SK-N-SH (cell line): ENCODE data around the gene WWP2. TPM values are rescaled to one million over a fixed set of nuclear protein-coding genes. Genes with fewer than 3 reads are reported as not detected.

Source experiments
- CTCF ChIA-PET: fragments of 300-600, 350-600 bp; formaldehyde crosslinking; extraction: SDS; loops from one replicate; lab custom pipeline; 2021; lab: Yijun Ruan, JAX
- POLR2A ChIA-PET: fragments of 350-600 bp; sonication (Branson Sonifier 250); formaldehyde crosslinking; extraction: SDS; loops from one replicate; lab custom pipeline; 2020; ENCODE audit warnings: antibody characterized with exemption, inconsistent platforms; lab: Yijun Ruan, JAX
- DNase-seq: peaks from one replicate; pipeline ENCODE4 v3.0.0; 2012
- H2AFZ ChIP-seq: fragments of 200-600 bp; sonication (generic); 2 replicates; pipeline ENCODE4 v1.8.1; 2016; ENCODE audit warnings: antibody characterized with exemption, mild to moderate bottlenecking, low read depth
- H3F3A ChIP-seq: fragments of 200-600 bp; sonication (generic); replicated peaks from 2 replicates; pipeline ENCODE3; 2016; ENCODE audit warnings: antibody characterized with exemption, mild to moderate bottlenecking; ENCODE audit not compliant: insufficient read depth
- H3K27ac ChIP-seq, 2 experiments: fragments of 200-500 bp in 1 of 2; fragments of 200-600 bp in 1 of 2; sonication (Bioruptor generic) in 1 of 2; sonication (generic), shearing (Covaris generic) in 1 of 2; 2 replicates each; pipeline versions ENCODE4 v1.5.1 to v1.6.1; 2014 to 2016; ENCODE audit warnings: low read depth in 2 of 2, inconsistent platforms in 1 of 2, low read length in 1 of 2, mild to moderate bottlenecking in 1 of 2, mixed read lengths in 1 of 2
- H3K27me3 ChIP-seq: fragments of 200-600 bp; sonication (generic), shearing (Covaris generic); 2 replicates; pipeline ENCODE4 v1.6.1; 2016; ENCODE audit warnings: mixed run types; ENCODE audit not compliant: insufficient read depth
- H3K36me3 ChIP-seq, 2 experiments: fragments of 200-500 bp in 1 of 2; fragments of 200-600 bp in 1 of 2; sonication (Bioruptor generic) in 1 of 2; sonication (generic) in 1 of 2; replicated peaks in 1 of 2; 2 replicates each; pipeline versions ENCODE3 to v1.5.1; 2014 to 2016; ENCODE audit warnings: low read length in 1 of 2, mild to moderate bottlenecking in 1 of 2; ENCODE audit not compliant: insufficient read depth in 2 of 2, control insufficient read depth in 1 of 2
- H3K4me1 ChIP-seq, 2 experiments: fragments of 200-500 bp in 1 of 2; fragments of 200-600 bp in 1 of 2; sonication (Bioruptor generic) in 1 of 2; sonication (generic), shearing (Covaris generic) in 1 of 2; 2 replicates each; pipeline versions ENCODE4 v1.5.1 to v1.6.1; 2014 to 2016; ENCODE audit warnings: low read depth in 1 of 2, low read length in 1 of 2, mixed run types in 1 of 2; ENCODE audit not compliant: insufficient read depth in 2 of 2, control insufficient read depth in 1 of 2
- H3K4me2 ChIP-seq: fragments of 200-600 bp; sonication (generic), shearing (Covaris generic); 2 replicates; pipeline ENCODE4 v1.6.1; 2017; ENCODE audit warnings: mixed run types
- H3K4me3 ChIP-seq, 2 experiments: fragments of 200-500 bp in 1 of 2; fragments of 200-600 bp in 1 of 2; sonication (Bioruptor generic) in 1 of 2; sonication (generic), shearing (Covaris generic) in 1 of 2; 2 replicates each; pipeline versions ENCODE4 v1.5.1 to v1.8.1; 2014 to 2016; ENCODE audit warnings: low read depth in 2 of 2, inconsistent platforms in 1 of 2, low read length in 1 of 2, mild to moderate bottlenecking in 1 of 2, mixed read lengths in 1 of 2, moderate library complexity in 1 of 2
- H3K79me2 ChIP-seq: fragments of 200-600 bp; sonication (generic); 2 replicates; pipeline ENCODE4 v1.8.1; 2017; ENCODE audit warnings: mild to moderate bottlenecking; ENCODE audit not compliant: insufficient read depth
- H3K9ac ChIP-seq: fragments of 200-600 bp; sonication (generic); 2 replicates; pipeline ENCODE4 v1.6.1; 2017; ENCODE audit warnings: mixed run types
- H3K9me2 ChIP-seq: fragments of 200-600 bp; sonication (generic); 2 replicates; pipeline ENCODE4 v1.6.1; 2017; ENCODE audit warnings: mixed run types
- H3K9me3 ChIP-seq: fragments of 200-600 bp; sonication (generic); 2 replicates; pipeline ENCODE4 v1.6.1; 2017; ENCODE audit warnings: mixed run types, mild to moderate bottlenecking, moderate library complexity
- H4K20me1 ChIP-seq: fragments of 200-600 bp; sonication (generic); 2 replicates; pipeline ENCODE4 v1.6.1; 2017; ENCODE audit warnings: mild to moderate bottlenecking, mixed run types; ENCODE audit not compliant: insufficient read depth
- FOSL2 ChIP-seq: IDR thresholded peaks from 2 replicates; pipeline ENCODE4 v1.4.0; 2012; ENCODE audit warnings: low read depth, mild to moderate bottlenecking, moderate library complexity, borderline replicate concordance
- FOXJ3 ChIP-seq: sonication (generic); formaldehyde crosslinking; IDR thresholded peaks from 2 replicates; pipeline ENCODE4 v1.5.1; 2020; ENCODE audit warnings: mild to moderate bottlenecking, missing genetic modification reagents
- FOXM1 ChIP-seq: IDR thresholded peaks from 2 replicates; pipeline ENCODE4 v1.4.0; 2012; ENCODE audit warnings: low read depth, mild to moderate bottlenecking
- GATA2 ChIP-seq: sonication (generic); formaldehyde crosslinking; IDR thresholded peaks from 2 replicates; pipeline ENCODE4 v1.5.0; 2020; ENCODE audit warnings: mild to moderate bottlenecking, missing genetic modification reagents
- JUND ChIP-seq: IDR thresholded peaks from 2 replicates; pipeline ENCODE4 v1.4.0; 2012
- MXI1 ChIP-seq: IDR thresholded peaks from 2 replicates; pipeline ENCODE4 v1.6.1; 2012; ENCODE audit warnings: mild to moderate bottlenecking, low read depth, low read length, improper control_type of control experiment
- NFIC ChIP-seq: IDR thresholded peaks from 2 replicates; pipeline ENCODE4 v1.4.0; 2012; ENCODE audit warnings: borderline replicate concordance
- NRF1 ChIP-seq: IDR thresholded peaks from 2 replicates; pipeline ENCODE4 v1.6.1; 2012; ENCODE audit warnings: low read depth, mild to moderate bottlenecking, low read length
- POLR2AphosphoS5 ChIP-seq: IDR thresholded peaks from 2 replicates; pipeline ENCODE4 v1.6.1; 2012; ENCODE audit warnings: low read depth, low read length
- RAD21 ChIP-seq: IDR thresholded peaks from 2 replicates; pipeline ENCODE4 v1.6.1; 2012; ENCODE audit warnings: mild to moderate bottlenecking, low read length
- SIN3A ChIP-seq: IDR thresholded peaks from 2 replicates; pipeline ENCODE4 v1.6.1; 2012; ENCODE audit warnings: low read depth, mild to moderate bottlenecking, low read length, moderate library complexity, borderline replicate concordance
- WGBS: methylation state at CpG from one replicate; pipeline ENCODE4 v1.1.6; 2017; ENCODE audit warnings: low lambda C conversion rate; 5-methylcytosine and 5-hydroxymethylcytosine counted together
- polyA plus RNA-seq, 3 experiments: library from polyadenylated mRNA; depleted of rRNA; stranded (reverse); fragments of >200 nt; gene quantifications; 2 replicates each; pipeline ENCODE4 v1.2.3, GENCODE V29; 2012
- TF ChIP-seq, protein P1 (sequence below): IDR thresholded peaks from 2 replicates; pipeline ENCODE4; 2012
- TF ChIP-seq, protein P2 (sequence below): fragments of 150-350 bp; IDR thresholded peaks from 2 replicates; pipeline ENCODE4 v1.6.1; 2017; ENCODE audit warnings: antibody characterized with exemption, low read length, low read depth, borderline replicate concordance

WWP2 gene
- polyA plus RNA-seq, 1 of the 3 experiments (the other 2 are of a cell fraction) = 13.3 TPM

DNA sequence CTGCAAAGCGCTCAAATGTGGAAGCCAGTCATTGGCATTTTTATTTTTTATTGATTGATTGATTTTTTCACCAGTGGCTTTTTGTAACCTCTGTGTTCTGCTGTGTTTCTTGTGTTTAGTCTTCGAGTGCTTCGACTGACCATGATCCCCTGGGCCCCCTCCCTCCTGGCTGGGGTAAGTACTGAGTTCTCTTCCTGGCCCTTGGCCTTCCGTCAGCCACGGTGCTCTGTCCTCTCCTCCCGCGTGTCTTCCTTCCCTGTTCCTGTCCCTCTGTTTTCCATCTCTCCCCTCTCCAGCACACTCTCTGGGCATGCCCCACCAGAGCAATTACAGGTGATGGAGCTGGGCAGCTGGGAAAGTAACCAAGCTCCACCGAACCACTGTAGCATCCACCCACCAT lies 163.2 kb downstream of the WWP2 start:
- 98% methylated on average over 8 of the region's 8 CpGs for WGBS
- no peak overlapping the region for H3K4me3 ChIP-seq

DNA sequence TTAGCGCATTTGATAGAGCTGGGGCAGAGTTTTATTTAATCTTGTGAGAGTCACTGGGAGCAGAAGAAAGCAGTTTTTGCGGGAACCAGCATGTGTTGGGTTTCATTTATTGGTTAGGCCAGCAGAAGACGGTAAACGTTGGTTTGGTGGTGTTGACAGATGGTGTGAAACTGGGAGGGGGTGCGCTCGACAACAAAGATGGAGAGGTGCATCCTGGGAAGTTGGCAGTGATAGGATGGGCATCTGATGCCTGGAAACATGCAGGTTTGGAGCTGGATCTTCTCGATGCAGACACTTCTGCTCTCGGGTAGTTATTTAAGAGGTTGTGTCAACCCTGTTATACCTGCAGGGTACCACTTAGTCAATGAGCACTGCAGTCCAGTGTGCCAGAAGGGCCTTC lies 164.1 kb downstream of the WWP2 start:
- Histone ChIP-seq H3K4me1 (no peaks in the 10 kb centered on the region; a peak in 1 of 4 replicates), H3F3A (no peaks in the 10 kb centered on the region), H3K9ac (no peak overlapping the region), H3K4me3 (no peak overlapping the region), H3K9me3 (no peaks in the 10 kb centered on the region), H3K36me3 (peaks cover 0 to 2% of the 10 kb centered on the region in 2 experiments), H3K27me3 (no peaks in the 10 kb centered on the region), H4K20me1 (no peaks in the 10 kb centered on the region), H3K27ac (no peak overlapping the region), H2AFZ (no peak overlapping the region), H3K79me2 (no peaks in the 10 kb centered on the region), H3K9me2 (no peaks in the 10 kb centered on the region), H3K4me2 (no peak overlapping the region)
- ChIA-PET CTCF (interaction anchor here (0.9 to 2.0 kb wide), 2 partner anchors 12 to 130 kb away, joined by 3 to 10 read pairs; no protein-coding TSS in a partner anchor), POLR2A (no interaction called here)
- TF ChIP-seq FOXJ3 = no peak
- TF ChIP-seq, protein P1, sequence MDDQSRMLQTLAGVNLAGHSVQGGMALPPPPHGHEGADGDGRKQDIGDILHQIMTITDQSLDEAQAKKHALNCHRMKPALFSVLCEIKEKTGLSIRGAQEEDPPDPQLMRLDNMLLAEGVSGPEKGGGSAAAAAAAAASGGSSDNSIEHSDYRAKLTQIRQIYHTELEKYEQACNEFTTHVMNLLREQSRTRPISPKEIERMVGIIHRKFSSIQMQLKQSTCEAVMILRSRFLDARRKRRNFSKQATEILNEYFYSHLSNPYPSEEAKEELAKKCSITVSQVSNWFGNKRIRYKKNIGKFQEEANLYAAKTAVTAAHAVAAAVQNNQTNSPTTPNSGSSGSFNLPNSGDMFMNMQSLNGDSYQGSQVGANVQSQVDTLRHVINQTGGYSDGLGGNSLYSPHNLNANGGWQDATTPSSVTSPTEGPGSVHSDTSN = no peak
- TF ChIP-seq FOSL2 = no peak
- WGBS = 90% methylated on average over 8 of the region's 8 CpGs
- no peak for DNase-seq

More for the DNA sequence above, 163.2 kb downstream of the WWP2 start:
- TF ChIP-seq JUND = no peak
- TF ChIP-seq POLR2AphosphoS5 = no peak
- no peak for TF ChIP-seq RAD21
- TF ChIP-seq, protein P2, sequence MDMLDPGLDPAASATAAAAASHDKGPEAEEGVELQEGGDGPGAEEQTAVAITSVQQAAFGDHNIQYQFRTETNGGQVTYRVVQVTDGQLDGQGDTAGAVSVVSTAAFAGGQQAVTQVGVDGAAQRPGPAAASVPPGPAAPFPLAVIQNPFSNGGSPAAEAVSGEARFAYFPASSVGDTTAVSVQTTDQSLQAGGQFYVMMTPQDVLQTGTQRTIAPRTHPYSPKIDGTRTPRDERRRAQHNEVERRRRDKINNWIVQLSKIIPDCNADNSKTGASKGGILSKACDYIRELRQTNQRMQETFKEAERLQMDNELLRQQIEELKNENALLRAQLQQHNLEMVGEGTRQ = no peak
- TF ChIP-seq NFIC = no peak
- no peak for TF ChIP-seq MXI1
- TF ChIP-seq NRF1 = no peak
- TF ChIP-seq FOXM1 = no peak
- TF ChIP-seq, protein P1 = no peak
- TF ChIP-seq GATA2 (CRISPR knock-in tag) = no peak
- TF ChIP-seq SIN3A = no peak
- TF ChIP-seq, all 33 proteins: peak for 0
- Histone ChIP-seq H3K27ac (no peak overlapping the region), H3K4me1 (no peaks in the 10 kb centered on the region; a peak in 1 of 4 replicates), H3F3A (no peaks in the 10 kb centered on the region), H2AFZ (no peak overlapping the region), H3K9me2 (no peaks in the 10 kb centered on the region), H3K9ac (no peak overlapping the region), H3K4me2 (no peak overlapping the region), H3K27me3 (no peaks in the 10 kb centered on the region), H3K36me3 (no peaks in the 10 kb centered on the region), H3K79me2 (no peaks in the 10 kb centered on the region), H4K20me1 (no peaks in the 10 kb centered on the region), H3K9me3 (no peaks in the 10 kb centered on the region)
- POLR2A ChIA-PET = no interaction called here
- CTCF ChIA-PET = interaction anchor here (0.9 to 2.0 kb wide), 2 partner anchors 13 to 129 kb away, joined by 3 to 10 read pairs; no protein-coding TSS in a partner anchor
- no peak for DNase-seq
